ENCODE data around the gene CMTM7.
A peak's percentile ranks its signal among the peaks of the same experiment; 100 is the strongest.

CMTM7 gene

DNA sequence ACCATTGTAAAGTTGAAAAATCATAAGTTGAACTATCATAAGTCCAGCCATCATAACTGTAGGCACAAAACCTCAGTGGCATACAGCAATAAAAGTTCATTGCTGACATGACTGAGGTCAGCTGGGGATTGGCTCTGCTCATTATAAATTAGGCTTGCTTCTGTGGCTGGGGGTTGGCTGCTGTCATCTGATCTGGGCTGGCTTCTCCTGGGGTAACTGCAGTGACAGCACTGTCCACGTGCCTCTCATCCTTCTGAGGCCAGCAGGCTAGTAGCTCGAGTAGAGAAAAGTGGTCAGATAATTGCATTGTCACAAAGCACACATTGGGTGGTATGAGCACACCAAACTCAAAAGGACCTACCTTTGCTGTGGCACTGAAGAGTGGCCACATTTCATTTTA lies 31.3 kb downstream of the CMTM7 start:
- TF ChIP-seq, protein P1, sequence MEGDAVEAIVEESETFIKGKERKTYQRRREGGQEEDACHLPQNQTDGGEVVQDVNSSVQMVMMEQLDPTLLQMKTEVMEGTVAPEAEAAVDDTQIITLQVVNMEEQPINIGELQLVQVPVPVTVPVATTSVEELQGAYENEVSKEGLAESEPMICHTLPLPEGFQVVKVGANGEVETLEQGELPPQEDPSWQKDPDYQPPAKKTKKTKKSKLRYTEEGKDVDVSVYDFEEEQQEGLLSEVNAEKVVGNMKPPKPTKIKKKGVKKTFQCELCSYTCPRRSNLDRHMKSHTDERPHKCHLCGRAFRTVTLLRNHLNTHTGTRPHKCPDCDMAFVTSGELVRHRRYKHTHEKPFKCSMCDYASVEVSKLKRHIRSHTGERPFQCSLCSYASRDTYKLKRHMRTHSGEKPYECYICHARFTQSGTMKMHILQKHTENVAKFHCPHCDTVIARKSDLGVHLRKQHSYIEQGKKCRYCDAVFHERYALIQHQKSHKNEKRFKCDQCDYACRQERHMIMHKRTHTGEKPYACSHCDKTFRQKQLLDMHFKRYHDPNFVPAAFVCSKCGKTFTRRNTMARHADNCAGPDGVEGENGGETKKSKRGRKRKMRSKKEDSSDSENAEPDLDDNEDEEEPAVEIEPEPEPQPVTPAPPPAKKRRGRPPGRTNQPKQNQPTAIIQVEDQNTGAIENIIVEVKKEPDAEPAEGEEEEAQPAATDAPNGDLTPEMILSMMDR (conservative IDR thresholded peaks at IDR 0.05; ENCODE audit: low read depth, low read length) = no peak
- no peak for DNase-seq (ENCODE audit: low read depth)
- H3K4me3 ChIP-seq (ENCODE audit: low read depth, low read length) = no peak overlapping the region

DNA sequence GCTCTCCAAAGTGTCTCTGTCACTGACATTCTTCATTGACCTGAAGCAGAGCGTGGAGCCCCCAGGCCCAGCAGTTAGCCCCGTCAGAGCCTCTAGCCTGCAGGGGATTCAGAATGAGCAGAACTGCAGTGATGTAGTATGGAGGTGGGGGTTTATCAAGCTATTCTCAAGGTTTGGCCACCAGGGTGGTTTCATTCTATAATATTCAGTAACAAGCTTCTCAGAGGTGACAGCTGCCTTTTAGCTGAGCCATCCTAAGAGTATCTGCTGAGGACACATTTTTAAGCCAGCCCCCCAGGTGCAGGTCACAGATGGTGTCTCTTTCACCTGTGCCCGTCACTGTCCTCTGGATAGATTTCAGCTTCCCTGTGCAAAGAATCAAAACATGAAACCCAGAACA lies 31.9 kb downstream of the CMTM7 start:
- no peak for DNase-seq (ENCODE audit: low read depth)
- TF ChIP-seq, protein P1 (conservative IDR thresholded peaks at IDR 0.05; ENCODE audit: low read depth, low read length) = no peak

DNA sequence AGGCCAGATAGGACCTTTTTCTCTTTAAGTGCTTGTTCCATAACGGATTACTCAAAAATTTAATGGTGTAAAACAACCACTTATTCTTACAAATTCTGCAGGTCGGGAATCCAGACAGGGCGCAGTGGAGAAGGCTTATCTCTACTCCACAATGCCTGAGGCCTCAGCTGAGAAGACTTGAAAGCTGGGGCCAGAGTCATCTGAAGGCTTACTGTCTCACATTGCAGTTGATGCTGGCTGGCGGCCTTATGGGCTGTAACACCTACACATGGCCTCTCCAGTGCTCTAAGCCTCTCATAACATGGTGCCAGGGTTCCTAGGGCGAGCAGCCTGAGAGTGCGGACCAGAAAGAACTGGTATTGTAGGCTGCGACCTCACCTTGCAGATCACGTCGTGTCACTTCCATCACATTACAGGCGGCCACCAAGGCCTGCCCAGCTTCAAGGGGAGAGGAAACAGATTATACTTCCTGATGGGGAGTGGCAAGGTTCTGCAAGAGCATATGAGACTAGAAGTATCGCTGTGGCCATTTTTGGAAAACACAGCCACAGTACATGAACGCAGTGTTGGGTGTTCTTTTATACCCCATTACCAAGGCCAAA lies 32.4 kb downstream of the CMTM7 start:
- no peak overlapping the region for H3K4me3 ChIP-seq (ENCODE audit: low read depth, low read length)
- TF ChIP-seq, protein P1 (conservative IDR thresholded peaks at IDR 0.05; ENCODE audit: low read depth, low read length) = no peak
- DNase-seq (ENCODE audit: low read depth) = no peak

More for the DNA sequence above, 31.9 kb downstream of the CMTM7 start:
- no peak overlapping the region for H3K4me3 ChIP-seq (ENCODE audit: low read depth, low read length)

DNA sequence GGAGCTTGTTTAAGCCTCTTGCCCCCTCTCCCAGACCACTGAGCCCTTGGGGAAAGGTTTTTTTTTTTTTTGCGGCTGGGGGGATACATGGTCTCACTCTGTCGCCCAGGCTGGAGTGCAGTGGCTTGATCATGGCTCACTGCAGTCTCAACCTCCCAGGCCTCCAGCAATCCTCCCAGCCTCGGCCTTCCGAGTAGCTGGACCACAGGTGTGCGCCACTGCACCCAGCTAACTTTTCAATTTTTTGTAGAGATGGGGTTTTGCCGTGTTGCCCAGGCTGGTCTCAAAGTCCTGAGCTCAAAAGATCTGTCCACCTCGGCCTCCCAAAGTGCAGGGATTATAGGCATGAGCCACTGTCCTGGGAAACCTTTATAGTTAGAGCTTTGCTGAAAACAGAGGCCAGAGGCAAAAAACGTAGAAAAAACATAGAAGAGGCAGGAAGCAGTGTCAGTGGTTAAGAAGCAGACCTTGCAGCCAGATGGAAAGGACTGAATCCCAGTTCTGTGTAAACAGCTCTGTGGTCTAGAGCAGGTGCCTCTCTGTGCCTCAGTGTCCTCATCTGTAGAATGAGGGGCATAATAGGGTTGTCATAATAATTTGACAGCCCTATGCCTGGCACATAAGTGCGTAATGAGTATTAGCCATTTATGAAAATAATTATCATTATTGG lies 33.1 kb downstream of the CMTM7 start:
- TF ChIP-seq, protein P1 (conservative IDR thresholded peaks at IDR 0.05; ENCODE audit: low read depth, low read length) = no peak
- DNase-seq (ENCODE audit: low read depth) = no peak
- no peak overlapping the region for H3K4me3 ChIP-seq (ENCODE audit: low read depth, low read length)

DNA sequence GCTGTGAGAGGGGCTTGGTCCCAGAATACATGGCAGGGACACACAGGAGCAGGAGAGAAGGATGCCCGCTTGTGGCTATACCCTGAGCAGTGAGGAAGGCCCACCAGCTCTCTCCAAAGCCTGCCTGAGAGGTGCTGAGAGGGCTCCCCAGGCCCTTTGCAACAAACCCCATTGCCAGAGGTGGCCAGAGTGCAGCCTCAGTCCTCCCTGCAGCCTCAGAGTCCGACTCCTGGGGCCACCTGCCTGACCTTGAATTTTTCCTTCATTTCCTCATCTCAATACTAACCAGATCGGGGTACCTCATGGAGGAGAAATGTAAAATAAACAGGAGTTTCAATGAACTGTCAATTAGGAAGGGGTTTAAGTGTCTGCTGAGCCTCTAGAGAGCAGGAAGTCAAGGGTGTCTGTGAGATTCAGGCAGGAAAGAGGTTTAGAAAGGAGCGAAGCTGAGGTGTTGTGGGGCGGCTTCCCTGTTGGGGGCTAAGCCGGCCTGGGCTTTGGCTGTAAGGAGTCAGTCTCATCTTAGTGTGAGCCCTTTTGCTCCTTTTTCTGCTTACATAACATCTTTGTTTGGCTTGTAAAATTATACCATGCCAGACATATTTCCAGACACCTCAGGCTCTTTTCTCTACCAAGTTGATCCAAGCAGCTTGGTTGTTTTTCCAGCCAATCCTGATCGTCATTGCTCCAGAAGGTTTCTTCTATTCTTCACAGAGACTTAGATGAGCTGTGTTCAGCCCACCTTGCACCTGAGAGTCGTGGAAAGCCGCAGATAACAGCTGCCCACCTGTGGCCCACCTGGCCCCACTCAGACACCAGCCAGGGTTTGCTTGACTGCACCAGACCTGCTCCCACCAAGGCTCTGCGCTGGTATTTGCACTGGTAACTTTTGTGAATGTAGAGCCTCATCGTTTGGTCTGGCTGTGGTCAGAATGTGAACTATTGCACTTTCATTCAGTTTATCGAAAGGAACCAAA lies 36.7 kb downstream of the CMTM7 start:
- H3K4me3 ChIP-seq (ENCODE audit: low read depth, low read length) = no peak overlapping the region
- DNase-seq (ENCODE audit: low read depth) = peak; percentile 28
- TF ChIP-seq, protein P1 (conservative IDR thresholded peaks at IDR 0.05; ENCODE audit: low read depth, low read length) = no peak

DNA sequence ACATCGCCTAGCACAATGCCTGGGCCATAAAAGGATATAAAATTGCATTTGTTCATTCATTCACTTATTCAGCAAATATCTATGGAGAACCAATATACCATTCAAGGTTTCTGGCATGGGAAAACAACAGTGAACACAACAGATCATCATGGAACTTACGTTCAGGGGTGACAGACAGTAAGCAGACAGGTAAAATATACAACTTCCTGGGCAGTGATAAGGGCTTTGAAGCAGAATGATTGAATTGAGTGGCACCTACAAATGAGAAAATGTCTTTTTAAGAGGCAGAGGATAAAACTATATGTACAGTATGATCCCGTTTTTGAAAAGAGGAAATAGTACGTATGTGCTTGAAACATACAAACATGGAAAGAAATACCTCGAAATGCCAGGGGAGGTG lies 39.2 kb downstream of the CMTM7 start:
- TF ChIP-seq, protein P1 (conservative IDR thresholded peaks at IDR 0.05; ENCODE audit: low read depth, low read length) = no peak
- DNase-seq (ENCODE audit: low read depth) = no peak
- H3K4me3 ChIP-seq (ENCODE audit: low read depth, low read length) = no peak overlapping the region

All from choroid plexus epithelial cell (primary cell).